Activated naive CD8-positive, alpha-beta T cell treated with anti-CD3 and anti-CD28 coated beads for 36 hours (primary cell): ENCODE results near the gene SOCS6. TPM values are rescaled to one million over a fixed set of nuclear protein-coding genes. Genes with fewer than 3 reads are reported as not detected.

Experiments
- DNase-seq: peaks from one replicate; pipeline ENCODE4 v3.0.0; 2021
- H3K27ac Mint-ChIP-seq: one replicate; pipeline ENCODE4 v1.8.0; 2022; ENCODE audit warnings: mild to moderate bottlenecking, moderate library complexity, mixed read lengths
- H3K27me3 Mint-ChIP-seq: one replicate; pipeline ENCODE4 v1.8.0; 2022; ENCODE audit warnings: mild to moderate bottlenecking, mixed read lengths
- H3K36me3 Mint-ChIP-seq: one replicate; pipeline ENCODE4 v1.8.0; 2021; ENCODE audit warnings: mild to moderate bottlenecking, mixed read lengths
- H3K4me1 Mint-ChIP-seq: one replicate; pipeline ENCODE4 v1.8.0; 2021; ENCODE audit warnings: mixed read lengths
- H3K4me3 Mint-ChIP-seq: one replicate; pipeline ENCODE4 v1.8.0; 2022; ENCODE audit warnings: mild to moderate bottlenecking, moderate library complexity, mixed read lengths
- H3K9me3 Mint-ChIP-seq: one replicate; pipeline ENCODE4 v1.8.0; 2022; ENCODE audit warnings: mixed read lengths
- total RNA-seq, 2 experiments: library from RNA; stranded (reverse); gene quantifications; one replicate each; pipeline ENCODE4 v1.2.3, GENCODE V29; 2021

The SOCS6 gene
- total RNA-seq, 2 experiments from 2014 or later, result 2.1 to 2.2 TPM

DNA sequence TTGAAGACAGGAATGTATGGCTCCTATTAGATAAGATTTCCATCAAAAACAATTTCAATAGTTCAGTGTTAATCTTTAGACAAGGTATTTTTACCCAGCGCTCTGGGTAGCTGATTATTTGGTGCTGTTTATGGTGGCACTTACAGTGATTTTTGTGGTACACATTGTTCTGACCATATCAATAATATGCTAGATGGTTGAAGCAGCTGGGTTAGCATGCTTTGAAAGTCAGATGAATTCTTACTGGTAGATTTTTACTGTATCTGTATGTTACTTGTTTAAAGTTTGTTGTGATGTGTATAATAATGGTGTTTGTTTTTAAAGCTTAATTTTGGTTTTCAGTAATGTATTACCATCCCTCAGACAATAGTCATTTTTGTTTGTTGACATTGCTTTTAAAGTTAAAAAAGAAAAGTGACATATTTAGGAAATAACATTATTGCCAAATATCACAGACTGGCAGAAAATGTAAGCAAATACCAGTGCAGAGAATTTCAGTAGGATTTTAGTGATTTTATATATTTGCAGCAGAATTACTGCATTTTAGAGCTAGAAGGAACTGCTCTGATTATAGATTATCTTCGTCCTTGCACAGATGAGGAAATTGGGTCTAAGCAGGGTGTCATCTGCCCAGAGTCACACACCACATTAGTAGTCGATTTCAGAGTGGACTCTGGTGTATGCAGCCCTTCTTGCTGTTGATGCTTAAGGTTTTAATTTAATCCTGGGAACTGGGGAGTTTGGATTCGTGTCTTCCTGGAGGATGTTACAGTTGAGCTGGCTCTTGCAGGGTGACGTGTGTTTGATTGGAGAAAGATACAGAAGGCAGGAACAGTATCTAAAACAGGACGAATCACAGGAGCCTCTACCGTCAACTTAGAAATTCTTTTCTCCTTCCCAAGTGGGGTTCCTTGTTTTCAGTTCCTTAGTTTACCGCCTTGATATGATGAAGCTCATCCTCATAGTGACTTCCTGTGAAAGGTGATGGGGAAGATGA, 6.6 kb downstream of the SOCS6 start:
- Mint-ChIP-seq H3K27me3 (peaks cover 31% of the 10 kb centered on the region), H3K36me3 (no peaks in the 10 kb centered on the region), H3K4me1 (peaks cover 5% of the 10 kb centered on the region), H3K4me3 (no peak overlapping the region), H3K9me3 (no peaks in the 10 kb centered on the region), H3K27ac (no peak overlapping the region)
- DNase-seq, result no peak

DNA sequence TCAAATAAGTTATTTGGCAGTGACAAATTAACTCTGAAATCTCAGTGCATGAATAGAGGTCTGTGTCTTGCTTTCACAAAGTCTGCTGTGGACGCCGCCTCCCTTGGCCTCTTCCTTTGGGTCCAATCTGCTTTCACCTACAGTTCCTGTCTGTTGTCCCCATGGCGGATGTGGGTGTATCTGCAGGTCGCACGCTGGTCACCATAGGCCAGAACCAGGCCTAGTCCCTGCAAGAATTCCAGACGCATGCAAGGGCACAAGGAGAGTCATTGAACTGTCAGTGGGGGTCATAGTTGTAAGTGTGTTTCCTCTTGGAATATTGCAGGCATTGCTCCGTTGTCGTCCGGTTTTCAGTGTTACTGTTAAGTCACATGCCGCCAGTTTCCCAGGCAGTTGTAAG, 7.4 kb downstream of the SOCS6 start:
- H3K27me3 Mint-ChIP-seq, result peaks cover 23% of the 10 kb centered on the region
- no peaks in the 10 kb centered on the region for H3K9me3 Mint-ChIP-seq
- H3K36me3 Mint-ChIP-seq, result no peaks in the 10 kb centered on the region
- H3K4me1 Mint-ChIP-seq, result peaks cover 5% of the 10 kb centered on the region
- DNase-seq, result no peak
- H3K27ac Mint-ChIP-seq, result no peak overlapping the region
- H3K4me3 Mint-ChIP-seq, result no peak overlapping the region

DNA sequence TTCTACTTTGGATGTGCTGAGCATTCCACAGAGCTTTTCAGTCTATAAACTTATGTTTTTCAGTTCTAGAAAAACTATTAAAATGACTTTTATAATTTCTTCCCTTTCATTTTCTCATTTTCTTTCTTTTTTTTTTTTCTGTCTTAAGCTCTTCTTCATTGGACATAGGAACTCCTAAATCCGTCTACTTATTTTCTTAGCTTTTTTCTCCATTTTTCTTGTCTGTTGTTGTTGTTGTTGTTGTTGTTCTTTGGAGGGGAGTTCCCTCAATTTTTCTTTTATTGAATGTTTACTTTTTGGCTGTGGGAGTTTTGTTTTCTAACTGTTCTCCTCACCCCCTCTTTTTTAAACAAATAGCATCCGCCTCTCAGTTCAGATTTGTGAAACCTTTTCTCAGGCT, 7.9 kb downstream of the SOCS6 start:
- Mint-ChIP-seq H3K4me1 (peaks cover 5% of the 10 kb centered on the region), H3K4me3 (no peak overlapping the region), H3K27me3 (peaks cover 19% of the 10 kb centered on the region), H3K9me3 (no peaks in the 10 kb centered on the region), H3K36me3 (no peaks in the 10 kb centered on the region), H3K27ac (no peak overlapping the region)
- no peak for DNase-seq

DNA sequence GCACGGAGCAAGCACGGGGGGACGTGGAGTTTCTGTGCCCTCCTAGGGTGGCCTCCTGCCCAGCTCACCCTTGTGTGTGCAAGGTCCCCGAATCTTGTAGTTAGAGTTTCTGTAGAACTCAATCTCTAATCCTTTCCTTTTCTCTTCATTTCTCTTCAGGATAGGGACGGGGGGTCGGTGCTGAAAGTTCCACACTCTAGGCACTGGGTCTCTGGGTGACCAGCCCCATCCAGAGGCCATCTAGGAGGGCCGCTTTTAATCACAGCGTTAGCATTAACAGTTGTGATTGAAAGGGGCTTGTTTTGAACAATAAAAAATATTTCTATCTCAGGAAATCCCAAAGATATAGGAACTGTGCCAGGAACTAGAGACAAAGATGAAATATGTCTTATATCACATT, 10.5 kb downstream of the SOCS6 start:
- H3K4me3 Mint-ChIP-seq, result no peak overlapping the region
- no peaks in the 10 kb centered on the region for H3K27me3 Mint-ChIP-seq
- H3K9me3 Mint-ChIP-seq, result no peaks in the 10 kb centered on the region
- DNase-seq, result no peak
- no peak overlapping the region for H3K27ac Mint-ChIP-seq
- no peaks in the 10 kb centered on the region for H3K36me3 Mint-ChIP-seq
- no peaks in the 10 kb centered on the region for H3K4me1 Mint-ChIP-seq

DNA sequence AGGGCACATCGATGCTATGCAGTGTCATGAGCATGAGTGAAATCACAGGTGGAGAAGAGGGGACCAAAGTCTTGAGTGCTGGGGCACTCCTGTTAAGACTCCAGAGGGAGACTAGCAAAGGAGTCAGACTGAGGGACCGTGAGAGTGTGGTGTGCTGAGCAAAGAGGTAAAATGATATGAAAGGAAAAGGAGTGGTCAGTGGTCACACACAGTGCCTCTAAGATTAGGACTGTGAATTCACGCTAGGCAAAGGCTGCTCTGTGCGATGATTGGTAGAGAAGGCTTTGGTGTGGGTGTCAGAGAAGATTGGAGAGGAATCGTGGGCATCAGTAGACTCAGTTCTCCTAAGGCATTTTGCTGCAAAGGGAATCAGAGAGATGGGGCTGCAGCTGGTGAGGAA, 12.8 kb downstream of the SOCS6 start:
- no peaks in the 10 kb centered on the region for H3K27me3 Mint-ChIP-seq
- no peak overlapping the region for H3K4me3 Mint-ChIP-seq
- no peak for DNase-seq
- H3K4me1 Mint-ChIP-seq, result no peaks in the 10 kb centered on the region
- H3K9me3 Mint-ChIP-seq, result no peaks in the 10 kb centered on the region
- H3K27ac Mint-ChIP-seq, result no peak overlapping the region
- no peaks in the 10 kb centered on the region for H3K36me3 Mint-ChIP-seq

DNA sequence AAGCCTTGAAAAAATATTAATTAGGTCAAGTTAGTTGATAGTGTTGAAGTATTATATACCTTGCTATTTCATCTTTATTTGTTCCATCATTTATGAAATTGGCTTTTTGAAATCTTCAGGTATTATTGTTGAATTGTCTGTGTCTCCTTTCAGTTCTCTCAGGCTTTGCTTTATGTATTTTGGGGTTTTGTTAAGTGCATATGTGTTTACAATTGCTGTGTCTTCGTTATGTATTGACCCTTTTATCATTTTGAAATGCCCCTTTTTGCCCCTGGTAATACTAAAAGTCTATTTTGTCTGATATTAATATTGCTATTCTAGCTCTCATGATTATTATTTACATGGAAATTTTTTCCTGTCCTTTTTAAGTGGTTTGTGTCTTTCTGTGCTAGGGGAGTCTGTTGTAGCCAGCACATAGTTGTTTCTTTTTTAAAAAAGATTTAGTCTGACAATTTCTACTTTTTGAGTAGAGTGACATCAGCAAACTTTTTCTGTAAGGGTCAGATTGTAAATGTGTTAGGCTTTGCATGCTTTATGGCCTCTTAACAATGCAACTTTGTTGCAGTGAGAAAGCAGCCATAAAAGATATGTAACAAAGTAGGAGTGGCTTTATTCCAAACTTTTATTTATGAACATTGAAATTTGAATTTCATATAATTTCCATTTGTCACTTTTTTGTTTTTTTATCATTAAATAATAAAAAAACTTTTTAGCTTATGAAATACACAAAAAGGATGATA, 19.9 kb downstream of the SOCS6 start:
- no peaks in the 10 kb centered on the region for H3K27me3 Mint-ChIP-seq
- H3K9me3 Mint-ChIP-seq, result peaks cover 4% of the 10 kb centered on the region
- DNase-seq, result no peak
- no peak overlapping the region for H3K27ac Mint-ChIP-seq
- H3K36me3 Mint-ChIP-seq, result no peaks in the 10 kb centered on the region
- H3K4me1 Mint-ChIP-seq, result no peaks in the 10 kb centered on the region
- no peak overlapping the region for H3K4me3 Mint-ChIP-seq

DNA sequence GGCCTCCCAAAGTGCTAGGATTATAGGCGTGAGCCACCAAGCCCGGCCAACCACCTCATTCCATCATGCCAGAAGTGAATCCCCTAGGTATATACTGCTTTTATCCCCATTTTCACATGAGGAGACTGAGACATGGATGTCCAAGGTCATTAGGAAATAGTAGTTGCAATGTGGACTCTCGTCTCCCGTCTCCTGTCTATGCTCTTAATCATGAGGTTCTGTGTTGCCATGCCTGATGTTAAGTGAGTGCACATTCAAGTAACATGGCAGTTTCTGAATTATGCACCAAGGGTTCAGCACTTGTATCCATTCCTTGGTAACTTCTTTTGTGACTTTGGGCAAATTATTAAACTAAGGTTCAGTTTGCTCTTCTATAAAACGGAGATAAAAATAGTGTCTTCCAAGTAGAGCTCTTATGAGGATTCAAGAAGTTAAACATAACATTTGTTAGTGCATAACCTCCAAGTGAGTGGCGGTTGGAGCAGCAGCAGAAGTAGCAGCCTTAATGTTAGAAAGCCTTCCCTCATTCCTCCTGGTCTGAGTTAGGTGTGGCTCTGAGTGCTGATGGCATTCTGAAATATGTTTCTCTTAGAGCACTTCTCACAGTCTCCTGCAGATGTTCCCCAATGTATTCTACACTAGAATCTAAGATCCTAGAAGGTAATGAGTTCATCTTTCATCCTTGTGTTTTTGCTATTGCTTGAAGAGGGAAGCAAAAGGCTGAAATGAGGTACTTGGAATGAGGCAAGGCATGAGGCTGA, 21.9 kb downstream of the SOCS6 start:
- no peaks in the 10 kb centered on the region for H3K4me1 Mint-ChIP-seq

DNA sequence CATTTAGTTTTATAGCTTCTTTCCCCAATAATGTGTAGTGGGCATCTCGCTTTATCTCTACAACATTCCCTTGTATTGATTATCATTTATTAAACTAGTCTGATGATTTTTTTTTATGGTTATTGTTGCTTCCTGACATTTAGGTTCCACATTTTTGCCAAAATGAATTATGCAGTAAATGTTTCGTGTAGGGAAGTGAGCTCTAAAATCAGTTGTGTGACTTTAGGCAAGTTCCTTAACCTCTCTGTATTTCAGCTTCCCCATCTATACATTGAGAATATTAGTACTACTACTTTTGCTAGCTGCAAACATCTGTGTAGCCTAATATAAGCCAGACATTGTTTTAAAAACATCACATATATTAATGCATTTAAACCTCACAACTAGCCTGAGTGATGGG, 22.9 kb downstream of the SOCS6 start:
- Mint-ChIP-seq H3K36me3 (no peaks in the 10 kb centered on the region), H3K9me3 (peaks cover 4% of the 10 kb centered on the region), H3K27me3 (no peaks in the 10 kb centered on the region), H3K27ac (no peak overlapping the region), H3K4me3 (no peak overlapping the region), H3K4me1 (no peaks in the 10 kb centered on the region)
- no peak for DNase-seq

More for the DNA sequence above, 21.9 kb downstream of the SOCS6 start:
- Mint-ChIP-seq H3K4me3 (no peak overlapping the region), H3K27me3 (no peaks in the 10 kb centered on the region), H3K36me3 (no peaks in the 10 kb centered on the region), H3K9me3 (peaks cover 4% of the 10 kb centered on the region), H3K27ac (no peak overlapping the region)
- DNase-seq, result no peak

DNA sequence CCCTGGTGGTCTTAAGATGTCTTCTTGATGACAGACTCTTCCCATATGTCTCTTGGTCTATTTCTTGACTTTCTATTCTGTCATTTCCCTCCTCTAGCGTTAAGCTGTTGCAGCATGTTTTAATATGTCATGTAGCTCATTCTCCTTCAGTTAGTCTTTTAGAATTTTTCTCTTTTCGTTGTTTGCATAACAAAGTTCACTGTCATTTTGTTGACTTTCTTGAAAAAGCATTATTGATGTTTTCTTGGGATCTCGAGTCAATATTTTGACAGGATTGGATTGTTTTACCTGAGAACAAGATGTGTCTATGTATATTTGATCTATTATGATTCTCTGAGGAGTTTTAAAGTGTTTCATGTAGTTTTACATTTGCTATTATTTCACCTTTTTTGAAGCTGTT, 24.8 kb downstream of the SOCS6 start:
- Mint-ChIP-seq H3K9me3 (peaks cover 2% of the 10 kb centered on the region), H3K27me3 (no peaks in the 10 kb centered on the region), H3K36me3 (no peaks in the 10 kb centered on the region), H3K4me3 (no peak overlapping the region), H3K27ac (no peak overlapping the region), H3K4me1 (no peaks in the 10 kb centered on the region)
- DNase-seq, result no peak

DNA sequence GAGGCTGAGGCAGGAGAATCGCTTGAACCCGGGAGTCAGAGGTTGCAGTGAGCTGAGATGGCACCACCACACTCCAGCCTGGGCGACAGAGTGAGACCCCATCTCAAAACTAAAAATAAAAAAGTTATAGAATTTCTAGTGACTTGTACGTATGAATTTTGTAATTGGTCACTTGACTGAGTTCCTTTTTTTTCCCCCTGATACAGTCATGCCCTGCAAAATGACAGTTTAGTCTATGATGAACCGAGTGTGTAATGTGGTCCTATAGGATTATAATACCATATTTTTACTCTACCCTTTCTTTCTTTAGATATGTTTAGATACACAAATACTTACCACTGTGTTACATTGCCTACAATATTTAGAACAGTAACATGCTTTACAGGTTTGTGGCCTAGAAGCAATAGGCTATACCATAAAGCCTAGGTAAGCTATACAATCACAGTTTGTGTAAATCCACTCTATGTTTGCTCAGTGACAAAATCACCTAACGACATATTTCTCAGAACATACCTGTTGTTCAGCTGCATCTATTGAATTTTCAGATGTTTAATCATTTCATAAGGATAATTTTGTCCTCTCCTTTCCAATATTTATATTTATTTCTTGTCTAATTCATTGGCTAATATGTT, 25.4 kb downstream of the SOCS6 start:
- H3K27me3 Mint-ChIP-seq, result no peaks in the 10 kb centered on the region
- no peaks in the 10 kb centered on the region for H3K9me3 Mint-ChIP-seq
- H3K27ac Mint-ChIP-seq, result no peak overlapping the region
- H3K4me3 Mint-ChIP-seq, result no peak overlapping the region
- DNase-seq, result no peak
- no peaks in the 10 kb centered on the region for H3K4me1 Mint-ChIP-seq
- H3K36me3 Mint-ChIP-seq, result no peaks in the 10 kb centered on the region

DNA sequence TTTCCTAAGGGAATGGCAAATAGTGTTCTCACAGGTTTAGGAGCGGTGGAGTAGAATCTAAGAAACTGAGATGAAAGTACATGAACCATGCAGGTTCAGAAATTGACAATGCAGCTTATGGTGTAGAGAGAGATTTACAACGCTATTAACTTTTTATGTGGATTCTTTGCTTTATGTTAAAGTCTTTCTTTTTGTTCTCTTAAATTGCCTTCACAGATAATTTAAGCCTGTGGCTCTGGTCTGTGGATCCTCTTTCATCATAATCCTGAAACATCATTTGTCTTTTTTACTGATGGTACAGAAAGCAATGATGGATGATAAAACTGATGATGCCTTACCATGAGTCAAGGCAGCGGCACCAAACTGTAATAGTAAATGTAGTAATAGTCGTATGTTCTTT, 30.3 kb downstream of the SOCS6 start:
- Mint-ChIP-seq H3K27me3 (no peaks in the 10 kb centered on the region), H3K27ac (no peak overlapping the region), H3K4me1 (no peaks in the 10 kb centered on the region), H3K36me3 (peaks cover 2% of the 10 kb centered on the region), H3K4me3 (no peak overlapping the region), H3K9me3 (no peaks in the 10 kb centered on the region)
- DNase-seq, result no peak

DNA sequence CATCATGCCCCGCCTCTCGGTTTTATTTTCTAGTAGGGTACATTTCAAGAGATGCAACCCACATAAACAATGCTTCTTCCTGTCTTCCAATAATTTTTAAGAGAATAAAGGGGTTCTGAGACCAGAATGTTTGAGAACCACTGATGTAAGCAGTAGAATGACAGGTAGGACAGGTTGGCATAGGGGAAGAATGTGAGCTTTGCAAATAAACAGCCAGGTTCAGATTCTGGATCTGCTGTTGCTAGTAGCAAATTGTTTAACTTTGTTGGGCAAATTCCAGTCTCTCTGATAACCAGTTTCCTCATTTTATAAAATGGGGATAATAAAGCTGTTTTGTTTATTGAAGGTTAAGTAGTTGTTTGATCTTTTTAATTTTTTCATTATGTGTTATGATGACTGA, 32.8 kb downstream of the SOCS6 start:
- Mint-ChIP-seq H3K4me1 (no peaks in the 10 kb centered on the region), H3K36me3 (peaks cover 8% of the 10 kb centered on the region), H3K4me3 (no peak overlapping the region), H3K9me3 (no peaks in the 10 kb centered on the region), H3K27me3 (no peaks in the 10 kb centered on the region), H3K27ac (no peak overlapping the region)
- no peak for DNase-seq

DNA sequence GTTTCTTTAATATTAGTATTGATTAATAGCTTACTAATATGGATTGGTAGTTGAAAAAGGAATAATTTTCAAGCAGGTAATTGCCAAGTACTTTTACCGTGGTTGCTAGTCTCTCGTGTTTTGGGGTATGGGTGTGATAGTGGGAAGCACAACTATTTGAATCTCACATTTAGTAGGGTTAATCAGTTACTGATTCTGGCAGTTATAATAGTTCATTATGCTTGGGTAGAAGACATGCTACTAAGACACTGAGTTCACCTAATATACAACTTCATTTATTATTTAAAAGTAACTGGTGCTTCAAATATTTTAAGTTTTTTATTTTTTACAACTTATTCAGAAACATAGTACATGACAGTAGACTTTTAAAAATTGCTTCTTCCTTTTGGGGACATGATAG, 33.5 kb downstream of the SOCS6 start:
- no peak for DNase-seq
- Mint-ChIP-seq H3K27me3 (no peaks in the 10 kb centered on the region), H3K27ac (no peak overlapping the region), H3K36me3 (peaks cover 8% of the 10 kb centered on the region), H3K4me1 (no peaks in the 10 kb centered on the region), H3K9me3 (no peaks in the 10 kb centered on the region), H3K4me3 (no peak overlapping the region)

DNA sequence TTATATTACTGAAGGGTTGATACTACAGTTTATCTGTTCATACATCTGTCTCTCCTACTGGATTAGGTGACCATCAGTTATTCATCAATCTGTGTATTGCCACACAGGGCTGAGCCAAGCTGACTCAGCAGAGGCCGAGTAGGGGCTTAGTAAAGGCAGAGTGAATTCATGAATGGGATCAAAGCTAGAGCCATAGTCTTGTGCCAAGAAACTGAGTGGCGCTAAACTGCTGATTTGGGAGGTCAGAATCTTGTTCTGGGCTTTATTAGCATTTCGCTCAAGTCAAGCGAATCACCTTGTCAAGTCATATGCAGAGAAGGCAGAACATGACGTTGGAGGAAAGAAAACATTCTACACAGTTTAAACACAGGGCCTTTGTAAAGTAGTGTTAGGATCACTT, 34.1 kb downstream of the SOCS6 start:
- Mint-ChIP-seq H3K36me3 (peaks cover 8% of the 10 kb centered on the region), H3K27ac (no peak overlapping the region), H3K4me3 (no peak overlapping the region), H3K4me1 (no peaks in the 10 kb centered on the region), H3K9me3 (no peaks in the 10 kb centered on the region), H3K27me3 (no peaks in the 10 kb centered on the region)
- no peak for DNase-seq

DNA sequence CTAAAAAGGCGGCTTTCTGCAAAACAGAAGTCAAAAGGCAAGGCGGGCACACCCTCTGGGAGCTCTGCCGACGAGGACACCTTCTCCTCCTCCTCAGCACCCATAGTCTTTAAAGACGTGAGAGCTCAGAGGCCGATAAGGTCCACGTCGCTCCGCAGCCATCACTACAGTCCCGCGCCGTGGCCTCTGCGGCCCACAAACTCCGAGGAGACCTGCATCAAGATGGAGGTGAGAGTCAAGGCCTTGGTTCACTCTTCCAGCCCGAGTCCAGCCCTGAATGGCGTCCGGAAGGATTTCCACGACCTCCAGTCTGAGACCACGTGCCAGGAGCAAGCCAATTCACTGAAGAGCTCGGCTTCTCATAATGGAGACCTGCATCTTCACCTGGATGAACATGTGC, 36.1 kb downstream of the SOCS6 start:
- H3K4me3 Mint-ChIP-seq, result no peak overlapping the region

More for the DNA sequence above, 36.1 kb downstream of the SOCS6 start:
- Mint-ChIP-seq H3K9me3 (no peaks in the 10 kb centered on the region), H3K27ac (no peak overlapping the region), H3K27me3 (no peaks in the 10 kb centered on the region), H3K4me1 (peaks cover 4% of the 10 kb centered on the region), H3K36me3 (peaks cover 8% of the 10 kb centered on the region)
- DNase-seq, result no peak
